HepG2 (cell line): ENCODE data around the gene ZSCAN5C. TPM values are rescaled to one million over a fixed set of nuclear protein-coding genes. Genes with fewer than 3 reads are reported as not detected.

Experiments
- ATAC-seq: fragments of 200-7000 bp; cut with Tn5 transposase; 3 replicates; pipeline ENCODE4 v1.9.1; 2020; ENCODE audit warnings: mild to moderate bottlenecking, moderate library complexity
- BruUV-seq: library from RNA; stranded (reverse); fragments of 400-500 nt; replicated peaks from 2 replicates; lab custom pipeline; 2021; lab: Mats Ljungman, UMichigan
- CTCF ChIA-PET: fragments of 300-600 bp; formaldehyde crosslinking; extraction: SDS; loops from one replicate; lab custom pipeline; 2021; ENCODE audit warnings: low total read pairs, inconsistent platforms, low intra/inter-chr PET ratio; lab: Yijun Ruan, JAX
- POLR2A ChIA-PET: fragments of 350-600 bp; sonication (Branson Sonifier 250); formaldehyde crosslinking; loops from one replicate; lab custom pipeline; 2020; ENCODE audit warnings: antibody characterized with exemption, inconsistent platforms; lab: Yijun Ruan, JAX
- DNase-seq: peaks from one replicate; pipeline ENCODE4 v3.0.0-alpha.2; 2015; ENCODE audit warnings: low spot score
- FAIRE-seq: peaks from 3 replicates; lab custom pipeline; 2011; peaks lifted over from hg19 to GRCh38; lab: Jason Lieb, UNC
- H2AFZ ChIP-seq: one replicate; pipeline ENCODE4 v1.6.1; 2011; ENCODE audit warnings: low read length, inconsistent platforms
- H3K27ac ChIP-seq: fragments of 300-600 bp; 3 replicates; pipeline ENCODE4 v1.8.0; 2011; ENCODE audit warnings: mixed run types, mild to moderate bottlenecking, mixed read lengths, low read length, inconsistent platforms; ENCODE audit not compliant: insufficient read depth; ENCODE audit errors: extremely low read length
- H3K27me3 ChIP-seq, 2 experiments: fragments of 200-600 bp in 1 of 2; 2 replicates in 1 of 2; 3 replicates in 1 of 2; pipeline versions ENCODE4 v1.6.0 to v1.8.0; 2011; ENCODE audit warnings: low read length in 2 of 2, mild to moderate bottlenecking in 2 of 2, moderate library complexity in 2 of 2, inconsistent platforms in 1 of 2; ENCODE audit not compliant: insufficient read depth in 2 of 2, control insufficient read depth in 1 of 2
- H3K36me3 ChIP-seq, 2 experiments: fragments of 200-600 bp in 1 of 2; replicated peaks in 1 of 2; 2 replicates in 1 of 2; 3 replicates in 1 of 2; pipeline versions ENCODE4 v1.5.1 to v1.8.0; 2011; ENCODE audit warnings: low read length in 2 of 2, inconsistent platforms in 1 of 2; ENCODE audit not compliant: insufficient read depth in 2 of 2, control insufficient read depth in 1 of 2
- H3K4me1 ChIP-seq: 2 replicates; pipeline ENCODE4 v1.5.1; 2012; ENCODE audit warnings: low read length, inconsistent platforms; ENCODE audit not compliant: insufficient read depth
- H3K4me2 ChIP-seq: 2 replicates; pipeline ENCODE4 v1.6.0; 2011; ENCODE audit warnings: low read depth, low read length, inconsistent platforms
- H3K4me3 ChIP-seq, 3 experiments: fragments of 200-600 bp in 1 of 3; sonication (generic), shearing (Covaris generic) in 1 of 3; replicated peaks in 1 of 3; 2 replicates each; pipeline ENCODE4 v1.5.1; 2011 to 2016; ENCODE audit warnings: low read length in 3 of 3, inconsistent platforms in 2 of 3, low read depth in 2 of 3, mild to moderate bottlenecking in 2 of 3, control low read depth in 1 of 3, mixed read lengths in 1 of 3; ENCODE audit not compliant: insufficient read depth in 1 of 3
- H3K79me2 ChIP-seq: one replicate; pipeline ENCODE4 v1.6.1; 2011; ENCODE audit warnings: low read length, inconsistent platforms; ENCODE audit not compliant: insufficient read depth
- H3K9ac ChIP-seq: 2 replicates; pipeline ENCODE4 v1.6.0; 2011; ENCODE audit warnings: mild to moderate bottlenecking, low read depth, low read length, inconsistent platforms; ENCODE audit not compliant: insufficient read depth
- H3K9me3 ChIP-seq: 2 replicates; pipeline ENCODE4 v1.5.1; 2012; ENCODE audit warnings: mild to moderate bottlenecking, low read length
- H4K20me1 ChIP-seq: 2 replicates; pipeline ENCODE4 v1.6.0; 2011; ENCODE audit warnings: inconsistent platforms, mild to moderate bottlenecking, low read length, moderate library complexity; ENCODE audit not compliant: insufficient read depth
- ATF7 ChIP-seq, 2 experiments: fragments of 450-650 bp in 1 of 2; sonication (generic) in 1 of 2; formaldehyde crosslinking in 1 of 2; IDR thresholded peaks; 2 replicates each; pipeline versions ENCODE4 v1.4.0 to v1.6.1; 2016 to 2020; ENCODE audit warnings: antibody characterized with exemption in 1 of 2, mild to moderate bottlenecking in 1 of 2, missing genetic modification reagents in 1 of 2
- CENPX ChIP-seq: sonication (generic); formaldehyde crosslinking; IDR thresholded peaks from 2 replicates; pipeline ENCODE4 v1.9.0; 2021; ENCODE audit warnings: mild to moderate bottlenecking, missing genetic modification reagents, moderate library complexity
- CTCF ChIP-seq: sonication (generic); formaldehyde crosslinking; IDR thresholded peaks from 2 replicates; pipeline ENCODE4 v1.5.0; 2020; ENCODE audit warnings: mild to moderate bottlenecking, missing genetic modification reagents, moderate library complexity
- HDAC2 ChIP-seq: sonication (generic); formaldehyde crosslinking; IDR thresholded peaks from 2 replicates; pipeline ENCODE4 v1.4.0; 2020; ENCODE audit warnings: missing genetic modification reagents
- KLF15 ChIP-seq: sonication (generic); formaldehyde crosslinking; IDR thresholded peaks from 2 replicates; pipeline ENCODE4 v1.8.1; 2023; ENCODE audit warnings: borderline replicate concordance, mild to moderate bottlenecking, inconsistent platforms, missing genetic modification reagents, mixed read lengths
- MED13 ChIP-seq: sonication (generic); formaldehyde crosslinking; IDR thresholded peaks from 2 replicates; pipeline ENCODE4 v1.5.0; 2020; ENCODE audit warnings: missing genetic modification reagents
- SMC3 ChIP-seq: IDR thresholded peaks from 2 replicates; pipeline ENCODE4 v1.6.1; 2011; ENCODE audit warnings: low read length, improper control_type of control experiment
- ZFP37 ChIP-seq: sonication (generic); formaldehyde crosslinking; IDR thresholded peaks from 2 replicates; pipeline ENCODE4 v1.4.0; 2020; ENCODE audit warnings: missing genetic modification reagents, borderline replicate concordance
- ZGPAT ChIP-seq: IDR thresholded peaks from 2 replicates; pipeline ENCODE4 v1.6.1; 2016; ENCODE audit warnings: mild to moderate bottlenecking
- ZMYM3 ChIP-seq: sonication (generic); formaldehyde crosslinking; IDR thresholded peaks from 2 replicates; pipeline ENCODE4 v1.5.1; 2020; ENCODE audit warnings: mild to moderate bottlenecking, missing genetic modification reagents
- ZNF496 ChIP-seq: sonication (generic); formaldehyde crosslinking; IDR thresholded peaks from 2 replicates; pipeline ENCODE4 v1.8.1; 2023; ENCODE audit warnings: mild to moderate bottlenecking, moderate library complexity, missing genetic modification reagents; ENCODE audit not compliant: insufficient replicate concordance
- ZNF747 ChIP-seq: sonication (generic); formaldehyde crosslinking; IDR thresholded peaks from 2 replicates; pipeline ENCODE4 v1.8.1; 2023; ENCODE audit warnings: missing genetic modification reagents, mild to moderate bottlenecking, borderline replicate concordance
- ZNF768 ChIP-seq: sonication (generic); formaldehyde crosslinking; IDR thresholded peaks from 2 replicates; pipeline ENCODE4 v1.4.0; 2020; ENCODE audit warnings: missing genetic modification reagents
- WGBS: methylation state at CpG from one replicate; pipeline ENCODE4 v1.1.6; 2017; ENCODE audit warnings: low lambda C conversion rate; 5-methylcytosine and 5-hydroxymethylcytosine counted together
- in situ Hi-C: cut with HindIII; loops from 2 replicates; pipeline ENCODE4 v1.10.0; 2017; ENCODE audit warnings: low pct_unique_long_range_greater_than_20kb; ENCODE audit not compliant: extremely low pct_ligation_motif_present
- intact Hi-C: fragments of 100-400 bp; cut with micrococcal nuclease; formaldehyde crosslinking; loops from one replicate; pipeline ENCODE4 v1.10.0; 2022; ENCODE audit not compliant: unreplicated experiment
- polyA plus RNA-seq, 8 experiments: library from polyadenylated mRNA; depleted of rRNA in 3 of 8; stranded (reverse) in 7 of 8; unstranded in 1 of 8; fragments of >200 nt; fragmentation: Illumina TruSeq in 4 of 8; extraction: Trizol in 4 of 8; gene quantifications; 2 replicates each; pipeline versions ENCODE4 v1.2.1 to v1.2.3, GENCODE V29; 2011 to 2016; ENCODE audit warnings: low read depth in 4 of 8, missing spikeins in 1 of 8, mixed read lengths in 1 of 8; ENCODE audit not compliant: insufficient read depth in 1 of 8
- total RNA-seq, 5 experiments: library from RNA; depleted of rRNA; stranded (reverse); fragments of >200 nt; fragmentation: Illumina TruSeq; extraction: Trizol; gene quantifications; 2 replicates each; pipeline ENCODE4 v1.2.3, GENCODE V29; 2016; ENCODE audit warnings: low read depth in 1 of 5

Gene ZSCAN5C
- total and polyA plus RNA-seq, 2 of the 13 experiments (the other 11 are each of a cell fraction or from before 2014, with no cell fraction given): not detected

GRCh38 chr19:56176881-56177280 is 25.2 kb upstream of the ZSCAN5C start (continued):
- no peak for TF ChIP-seq HDAC2 (CRISPR knock-in tag)
- no peak for TF ChIP-seq KLF15

GRCh38 chr19:56177564-56178243 is 24.4 kb upstream of the ZSCAN5C start:
- H3K4me1 ChIP-seq: peaks cover 20% of the 10 kb centered on the region; the same call in 1 of the 2 replicates

GRCh38 chr19:56189785-56190184 is 12.3 kb upstream of the ZSCAN5C start:
- Histone ChIP-seq H3K79me2 (no peaks in the 10 kb centered on the region), H4K20me1 (no peaks in the 10 kb centered on the region), H3K4me2 (no peak overlapping the region), H3K4me1 (no peaks in the 10 kb centered on the region), H3K27ac (no peak overlapping the region), H2AFZ (no peak overlapping the region), H3K36me3 (no peaks in the 10 kb centered on the region), H3K9ac (no peak overlapping the region), H3K9me3 (no peaks in the 10 kb centered on the region), H3K4me3 (no peak overlapping the region), H3K27me3 (peaks cover 0 to 2% of the 10 kb centered on the region in 2 experiments; a peak in 2 of 5 replicates)
- ChIA-PET POLR2A (no interaction called here), CTCF (no interaction called here)
- ATAC-seq: peak; percentile 76
- DNase-seq: no peak
- TF ChIP-seq ZFP37 (CRISPR knock-in tag) (no peak), CTCF (CRISPR knock-in tag) (0 out of 2 replicates have a peak, but pooled peaks have one; percentile 6), SMC3 (peak; percentile 33; the same call in 1 of the 2 replicates), MED13 (CRISPR knock-in tag) (no peak), ZGPAT (CRISPR knock-in tag) (no peak)
- FAIRE-seq: no peak
- in situ Hi-C loops (no loop called here), intact Hi-C loops (no loop called here)
- 25% methylated on average over 12 of the region's 17 CpGs for WGBS
- no TSS peak for BruUV-seq

More at GRCh38 chr19:56177564-56178243, 24.4 kb upstream of the ZSCAN5C start:
- H3K9me3 ChIP-seq: no peaks in the 10 kb centered on the region
- H3K4me2 ChIP-seq: no peak overlapping the region
- no peak for FAIRE-seq
- no peak overlapping the region for H2AFZ ChIP-seq
- no peaks in the 10 kb centered on the region for H3K36me3 ChIP-seq
- no peak overlapping the region for H3K27ac ChIP-seq
- BruUV-seq: no TSS peak
- TF ChIP-seq ATF7 (IDR thresholded peaks at IDR 0.05) (peak; percentile 90), ATF7 (CRISPR knock-in tag; IDR thresholded peaks at IDR 0.05) (no peak), ZNF768 (peak; percentile 92), CENPX (CRISPR knock-in tag) (no peak), ZNF747 (no peak), ZNF496 (CRISPR knock-in tag) (no peak), ZMYM3 (CRISPR knock-in tag) (peak; percentile 45; the same call in 1 of the 2 replicates)
- ChIA-PET CTCF (no interaction called here), POLR2A (no interaction called here)
- ATAC-seq: no peak
- intact Hi-C loops: no loop called here
- H3K4me3 ChIP-seq: no peak overlapping the region
- no peak overlapping the region for H3K9ac ChIP-seq
- WGBS: 30% methylated on average over 10 of the region's 11 CpGs
- peaks cover 0 to 16% of the 10 kb centered on the region in 2 experiments; a peak in 3 of 5 replicates for H3K27me3 ChIP-seq
- H3K79me2 ChIP-seq: no peaks in the 10 kb centered on the region
- no peak for DNase-seq
- H4K20me1 ChIP-seq: no peaks in the 10 kb centered on the region
- in situ Hi-C loops: no loop called here
